HG02884 (cell line): ENCODE data around the gene LIPE.
A peak's percentile ranks its signal among the peaks of the same experiment; 100 is the strongest.

Experiments
- ATAC-seq: cut with Tn5 transposase; IDR thresholded peaks from one replicate; pipeline ENCODE4 v1.9.1; 2021; ENCODE audit warnings: mild to moderate bottlenecking, moderate library complexity; ENCODE audit not compliant: unreplicated experiment

The LIPE gene

GRCh38 chr19:42445948-42446347, 18.8 kb upstream of the LIPE start:
- ATAC-seq = no peak

GRCh38 chr19:42443944-42444398, 16.8 kb upstream of the LIPE start:
- no peak for ATAC-seq

GRCh38 chr19:42442833-42443232, 15.6 kb upstream of the LIPE start, which contains the start of gene CXCL17:
TSS of gene CXCL17 (minus strand) at chr19:42442946. CDS start at chr19:42442832, 114 bp downstream.
- ATAC-seq = no peak

GRCh38 chr19:42441049-42441445, 13.9 kb upstream of the LIPE start:
- ATAC-seq = no peak

- ATAC-seq = no peak
Measured at GRCh38 chr19:42440357-42441048, 13.3 kb upstream of the LIPE start.

GRCh38 chr19:42436006-42436405, 8.8 kb upstream of the LIPE start:
- no peak for ATAC-seq

- no peak for ATAC-seq
Measured at GRCh38 chr19:42435316-42435715, 8.1 kb upstream of the LIPE start.

- no peak for ATAC-seq
Measured at GRCh38 chr19:42433503-42434260, 6.5 kb upstream of the LIPE start.

GRCh38 chr19:42431486-42431885, 4.3 kb upstream of the LIPE start:
- no peak for ATAC-seq

GRCh38 chr19:42428676-42429075, 1.5 kb upstream of the LIPE start:
- no peak for ATAC-seq

- no peak for ATAC-seq
Measured at GRCh38 chr19:42426643-42427042, 545 bp downstream of the LIPE start.

- no peak for ATAC-seq
Measured at GRCh38 chr19:42424712-42425131, 2.5 kb downstream of the LIPE start.

GRCh38 chr19:42424345-42424707, 2.9 kb downstream of the LIPE start:
- ATAC-seq = no peak

GRCh38 chr19:42423462-42424344, 3.5 kb downstream of the LIPE start:
- ATAC-seq = peak; percentile 73

- ATAC-seq = peak; percentile 24
Measured at GRCh38 chr19:42422901-42423461, 4.2 kb downstream of the LIPE start.

- ATAC-seq = peak; percentile 14
Measured at GRCh38 chr19:42422092-42422900, 4.9 kb downstream of the LIPE start.

GRCh38 chr19:42421591-42422031, 5.6 kb downstream of the LIPE start:
- no peak for ATAC-seq

- no peak for ATAC-seq
Measured at GRCh38 chr19:42421101-42421500, 6.1 kb downstream of the LIPE start.

GRCh38 chr19:42420055-42420544, 7.1 kb downstream of the LIPE start:
- no peak for ATAC-seq

GRCh38 chr19:42419309-42419708, 7.9 kb downstream of the LIPE start:
- ATAC-seq = no peak
